HG02938 (cell line): ENCODE data around the gene OR4N5.

Source experiments
- ATAC-seq: cut with Tn5 transposase; IDR thresholded peaks from one replicate; pipeline ENCODE4 v1.9.1; 2021; ENCODE audit warnings: mild to moderate bottlenecking, moderate library complexity; ENCODE audit not compliant: unreplicated experiment

The OR4N5 gene

GRCh38 chr14:20194101-20194500 lies 55.5 kb downstream of the OR4N5 start:
- no peak for ATAC-seq
